Right atrium auricular region (tissue), 2 donors: Measurements from ENCODE around the gene ARMC2. TPM values are rescaled to one million over a fixed set of nuclear protein-coding genes. Genes with fewer than 3 reads are reported as not detected.
A peak's percentile ranks its signal among the peaks of the same experiment; 100 is the strongest.
"Not testable (repeated sequence)": the region's sequence is repeated elsewhere in the genome, so short reads cannot be mapped to it uniquely, and the experiment has no call there.

Source experiments
- DNase-seq: peaks from one replicate; pipeline ENCODE4 v3.0.0-alpha.2; 2019; ENCODE audit warnings: low spot score
- H3K27ac ChIP-seq, 2 donors: fragments of 200-600 bp; sonication (generic); 1 replicate in 1 of 2; 2 replicates in 1 of 2; pipeline ENCODE4 v1.5.1; 2016 to 2019
- H3K27me3 ChIP-seq, 2 donors: fragments of 200-600 bp; sonication (generic); one replicate each; pipeline versions ENCODE4 v1.5.1 to v1.6.0; 2017 to 2019
- H3K36me3 ChIP-seq: fragments of 200-600 bp; sonication (generic); one replicate; pipeline ENCODE4 v1.5.1; 2016
- H3K4me1 ChIP-seq, 2 donors: fragments of 200-600 bp; sonication (generic); one replicate each; pipeline versions ENCODE4 v1.5.1 to v1.6.0; 2017 to 2019
- H3K4me3 ChIP-seq, 2 donors: fragments of 200-600 bp; sonication (generic); 1 replicate in 1 of 2; 2 replicates in 1 of 2; pipeline ENCODE4 v1.5.1; 2017 to 2019; ENCODE audit warnings: mild to moderate bottlenecking in 1 of 2, moderate library complexity in 1 of 2
- H3K9me3 ChIP-seq, 2 donors: fragments of 200-600 bp; sonication (generic); one replicate each; pipeline ENCODE4 v1.5.1; 2019
- total RNA-seq, 2 donors: library from RNA; depleted of rRNA; stranded (reverse); fragments of >200 nt; gene quantifications; one replicate each; pipeline ENCODE4 v1.1.0, GENCODE V29; 2016
- TF ChIP-seq, protein P1 (sequence below), 2 donors: fragments of 200-600 bp; sonication (generic); IDR thresholded peaks; one replicate each; pipeline ENCODE4 v1.5.1; 2019; ENCODE audit warnings: antibody characterized with exemption in 2 of 2

ARMC2 gene
- total RNA-seq, 2 donors from 2014 or later: 5.3 to 5.5 TPM

DNA sequence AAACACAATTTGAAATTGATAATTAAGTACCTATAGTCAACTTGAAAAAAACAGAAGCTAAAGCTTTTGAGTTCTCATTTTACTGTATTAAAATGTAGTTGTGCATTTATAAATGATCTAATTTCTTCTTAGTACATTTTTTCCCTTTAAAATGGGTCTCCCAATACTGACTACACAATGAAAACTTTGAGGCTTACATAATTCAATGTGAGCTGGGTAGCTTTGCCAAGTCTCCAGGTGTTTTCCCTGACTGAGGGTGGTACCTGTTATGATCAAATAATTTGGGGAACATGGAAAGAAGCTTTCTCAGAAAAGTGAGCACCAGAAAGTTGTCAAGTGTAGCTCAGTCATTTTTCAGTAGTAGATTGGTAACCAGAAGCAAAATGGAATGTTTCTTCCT, 74.3 kb downstream of the ARMC2 start:
- H3K27me3 ChIP-seq: no peaks in the 10 kb centered on the region
- no peaks in the 10 kb centered on the region for H3K9me3 ChIP-seq
- no peak for DNase-seq
- peaks cover 0 to 20% of the 10 kb centered on the region in 2 donors for H3K4me1 ChIP-seq
- peak overlapping the region; percentile 43 to 51 for H3K27ac ChIP-seq
- TF ChIP-seq, protein P1, sequence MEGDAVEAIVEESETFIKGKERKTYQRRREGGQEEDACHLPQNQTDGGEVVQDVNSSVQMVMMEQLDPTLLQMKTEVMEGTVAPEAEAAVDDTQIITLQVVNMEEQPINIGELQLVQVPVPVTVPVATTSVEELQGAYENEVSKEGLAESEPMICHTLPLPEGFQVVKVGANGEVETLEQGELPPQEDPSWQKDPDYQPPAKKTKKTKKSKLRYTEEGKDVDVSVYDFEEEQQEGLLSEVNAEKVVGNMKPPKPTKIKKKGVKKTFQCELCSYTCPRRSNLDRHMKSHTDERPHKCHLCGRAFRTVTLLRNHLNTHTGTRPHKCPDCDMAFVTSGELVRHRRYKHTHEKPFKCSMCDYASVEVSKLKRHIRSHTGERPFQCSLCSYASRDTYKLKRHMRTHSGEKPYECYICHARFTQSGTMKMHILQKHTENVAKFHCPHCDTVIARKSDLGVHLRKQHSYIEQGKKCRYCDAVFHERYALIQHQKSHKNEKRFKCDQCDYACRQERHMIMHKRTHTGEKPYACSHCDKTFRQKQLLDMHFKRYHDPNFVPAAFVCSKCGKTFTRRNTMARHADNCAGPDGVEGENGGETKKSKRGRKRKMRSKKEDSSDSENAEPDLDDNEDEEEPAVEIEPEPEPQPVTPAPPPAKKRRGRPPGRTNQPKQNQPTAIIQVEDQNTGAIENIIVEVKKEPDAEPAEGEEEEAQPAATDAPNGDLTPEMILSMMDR (IDR thresholded peaks at IDR 0.05): no peak
- no peaks in the 10 kb centered on the region for H3K36me3 ChIP-seq
- no peak overlapping the region for H3K4me3 ChIP-seq

DNA sequence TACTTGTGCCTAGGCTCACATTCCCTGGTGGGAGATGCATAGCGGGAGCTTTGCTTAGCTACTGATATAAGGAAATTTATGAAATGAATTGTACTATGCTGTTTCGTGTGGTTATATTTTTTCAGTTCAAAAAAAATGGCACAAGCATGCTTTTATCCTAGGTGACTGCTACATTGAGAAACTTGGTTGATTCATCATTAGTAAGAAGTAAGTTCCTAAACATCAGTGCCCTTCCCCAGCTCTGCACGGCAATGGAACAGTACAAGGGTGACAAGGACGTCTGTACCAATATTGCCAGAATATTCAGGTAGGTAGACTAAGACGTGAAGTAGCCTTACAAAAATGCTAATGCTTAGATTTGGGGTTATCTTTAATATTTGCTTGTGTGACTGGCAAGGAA, 79.7 kb downstream of the ARMC2 start:
- DNase-seq: no peak
- no peak overlapping the region for H3K27ac ChIP-seq
- no peak overlapping the region for H3K4me3 ChIP-seq
- no peaks in the 10 kb centered on the region for H3K4me1 ChIP-seq
- H3K27me3 ChIP-seq: no peaks in the 10 kb centered on the region
- TF ChIP-seq, protein P1 (IDR thresholded peaks at IDR 0.05): no peak
- no peaks in the 10 kb centered on the region for H3K9me3 ChIP-seq
- H3K36me3 ChIP-seq: no peaks in the 10 kb centered on the region

DNA sequence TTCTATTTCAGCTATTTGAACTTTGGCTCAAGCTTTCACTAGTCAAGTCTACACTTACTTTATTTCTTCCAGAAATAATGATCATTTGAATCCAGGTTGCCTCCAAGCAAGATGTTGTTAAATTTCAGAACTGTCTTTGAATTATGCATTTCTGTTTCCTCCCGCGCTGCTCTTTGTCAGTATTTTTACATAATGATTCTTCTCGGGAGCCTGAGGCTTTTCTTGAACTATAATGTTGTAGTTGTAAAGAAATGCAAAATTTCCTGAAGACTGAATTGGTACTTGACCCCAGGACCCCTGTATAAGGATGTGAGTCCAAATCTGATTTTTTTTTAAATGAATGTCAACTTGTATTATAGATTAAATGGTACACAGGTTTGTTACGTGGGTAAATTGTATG, 80.4 kb downstream of the ARMC2 start:
- Histone ChIP-seq H3K9me3 (no peaks in the 10 kb centered on the region), H3K36me3 (no peaks in the 10 kb centered on the region), H3K27ac (no peak overlapping the region), H3K4me1 (no peaks in the 10 kb centered on the region), H3K27me3 (no peaks in the 10 kb centered on the region), H3K4me3 (no peak overlapping the region)
- no peak for DNase-seq
- TF ChIP-seq, protein P1 (IDR thresholded peaks at IDR 0.05): no peak

DNA sequence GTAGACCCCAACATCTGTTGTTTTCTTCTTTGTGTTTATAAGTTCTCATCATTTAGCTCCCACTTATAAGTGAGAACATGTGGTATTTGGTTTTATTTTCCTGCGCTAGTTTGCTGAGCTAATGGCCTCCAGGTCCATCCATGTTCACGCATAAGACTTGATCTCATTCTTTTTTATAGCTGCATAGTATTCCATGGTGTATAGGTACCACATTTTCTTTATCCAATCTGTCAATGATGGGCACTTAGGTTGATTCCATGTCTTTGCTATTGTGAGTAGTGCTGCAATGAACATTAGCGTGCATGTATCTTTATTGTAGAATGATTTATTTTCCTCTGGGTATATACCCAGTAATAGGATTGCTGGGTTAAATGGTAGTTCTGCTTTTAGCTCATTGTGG, 82.9 kb downstream of the ARMC2 start:
- DNase-seq, H3K4me3 ChIP-seq, H3K36me3 ChIP-seq, H3K27me3 ChIP-seq, H3K27ac ChIP-seq, H3K4me1 ChIP-seq, H3K9me3 ChIP-seq: not testable (repeated sequence)

DNA sequence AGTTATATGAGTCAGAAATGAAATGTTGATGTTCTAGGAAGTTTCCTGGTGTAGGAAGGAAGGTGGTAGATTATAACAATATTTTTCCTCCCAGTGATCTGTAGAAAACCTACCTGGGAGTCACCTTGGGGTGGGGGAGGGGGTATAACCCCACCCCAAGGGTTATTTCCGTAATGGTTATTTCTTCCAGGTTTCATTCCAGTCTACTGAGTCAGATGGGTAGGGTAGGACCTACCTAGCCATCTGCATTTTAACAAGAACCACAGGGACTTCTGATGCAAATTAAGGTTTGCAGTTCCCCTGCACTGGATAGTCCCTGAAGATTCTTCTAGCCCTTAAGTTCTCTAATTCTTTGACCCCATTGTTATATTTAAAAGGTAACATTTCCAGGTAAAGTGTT, 88.9 kb downstream of the ARMC2 start:
- Histone ChIP-seq H3K4me3 (no peak overlapping the region), H3K36me3 (no peaks in the 10 kb centered on the region), H3K4me1 (peaks cover 0 to 17% of the 10 kb centered on the region in 2 donors), H3K27me3 (no peaks in the 10 kb centered on the region), H3K27ac (no peak overlapping the region), H3K9me3 (no peaks in the 10 kb centered on the region)
- TF ChIP-seq, protein P1 (IDR thresholded peaks at IDR 0.05): no peak
- DNase-seq: no peak

DNA sequence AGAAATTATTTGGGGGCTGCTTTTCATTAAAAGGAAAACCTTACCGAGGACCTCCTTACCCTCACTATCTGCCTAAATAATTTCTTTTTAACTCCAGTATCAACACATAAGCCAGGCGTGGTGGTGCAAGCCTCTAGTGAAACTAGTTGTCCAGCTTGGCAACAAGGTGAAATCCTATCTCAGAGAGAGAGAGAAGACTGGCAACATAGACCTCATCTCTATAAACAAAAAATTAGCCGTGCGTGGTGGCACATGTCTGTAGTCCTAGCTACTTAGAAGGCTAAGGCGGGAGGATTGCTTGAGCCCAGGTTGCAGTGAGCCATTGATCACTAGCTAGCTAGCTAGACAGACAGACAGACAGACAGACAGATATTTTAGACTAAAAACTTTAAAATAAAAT, 92.5 kb downstream of the ARMC2 start:
- TF ChIP-seq, protein P1 (IDR thresholded peaks at IDR 0.05): no peak
- Histone ChIP-seq H3K36me3 (no peaks in the 10 kb centered on the region), H3K4me3 (no peak overlapping the region), H3K9me3 (no peaks in the 10 kb centered on the region), H3K27me3 (no peaks in the 10 kb centered on the region), H3K27ac (no peak overlapping the region), H3K4me1 (peaks cover 0 to 53% of the 10 kb centered on the region in 2 donors)
- no peak for DNase-seq
